A673 (cell line): Measurements from ENCODE around the gene NDC1.

Experiments
- CTCF ChIP-seq: fragments of 300-800, 200-600 bp; sonication (generic); conservative IDR thresholded peaks from 2 replicates; pipeline ENCODE4 v1.5.1; 2017; ENCODE audit warnings: low read depth, mild to moderate bottlenecking, antibody characterized with exemption, low read length, moderate library complexity, mixed read lengths
- EZH2 ChIP-seq: fragments of 200-600 bp; sonication (generic); IDR thresholded peaks from 2 replicates; pipeline ENCODE4 v1.6.1; 2017; ENCODE audit warnings: borderline replicate concordance, low read depth, mild to moderate bottlenecking, mixed read lengths, antibody characterized with exemption, low read length; ENCODE audit not compliant: poor library complexity, severe bottlenecking

- TF ChIP-seq CTCF (no peak), EZH2 (no peak)
These were observed 118.6 kb downstream of the NDC1 start for GRCh38 chr1:53719469-53719868.
